ENCODE results near the gene L3MBTL1.

L3MBTL1 gene

GRCh38 chr20:43564993-43565757, 57.7 kb downstream of the L3MBTL1 start:
- no peak overlapping the region for H3K27ac Mint-ChIP-seq
- no peaks in the 10 kb centered on the region for H3K9me3 Mint-ChIP-seq
- no peak overlapping the region for H3K4me3 Mint-ChIP-seq
- no peak for DNase-seq
- TF ChIP-seq CTCF (IDR thresholded peaks at IDR 0.05), result no peak
- H3K36me3 Mint-ChIP-seq (ENCODE audit: low read depth), result no peaks in the 10 kb centered on the region
- peaks cover 13% of the 10 kb centered on the region for H3K27me3 Mint-ChIP-seq (ENCODE audit: low read depth, poor library complexity)
- H3K4me1 Mint-ChIP-seq, result no peaks in the 10 kb centered on the region

- Mint-ChIP-seq H3K4me1 (no peaks in the 10 kb centered on the region), H3K9me3 (no peaks in the 10 kb centered on the region), H3K27ac (no peak overlapping the region), H3K27me3 (ENCODE audit: low read depth, poor library complexity) (peaks cover 13% of the 10 kb centered on the region), H3K36me3 (ENCODE audit: low read depth) (no peaks in the 10 kb centered on the region), H3K4me3 (no peak overlapping the region)
- no peak for DNase-seq
- no peak for TF ChIP-seq CTCF (IDR thresholded peaks at IDR 0.05)
Measured at GRCh38 chr20:43565758-43566104, 58.2 kb downstream of the L3MBTL1 start.

- DNase-seq, result no peak
- Mint-ChIP-seq H3K4me3 (no peak overlapping the region), H3K27me3 (ENCODE audit: low read depth, poor library complexity) (peaks cover 13% of the 10 kb centered on the region), H3K9me3 (no peaks in the 10 kb centered on the region), H3K4me1 (no peaks in the 10 kb centered on the region), H3K27ac (no peak overlapping the region), H3K36me3 (ENCODE audit: low read depth) (no peaks in the 10 kb centered on the region)
- TF ChIP-seq CTCF (IDR thresholded peaks at IDR 0.05), result no peak
Measured at GRCh38 chr20:43567477-43567876, 60.0 kb downstream of the L3MBTL1 start.

DNA sequence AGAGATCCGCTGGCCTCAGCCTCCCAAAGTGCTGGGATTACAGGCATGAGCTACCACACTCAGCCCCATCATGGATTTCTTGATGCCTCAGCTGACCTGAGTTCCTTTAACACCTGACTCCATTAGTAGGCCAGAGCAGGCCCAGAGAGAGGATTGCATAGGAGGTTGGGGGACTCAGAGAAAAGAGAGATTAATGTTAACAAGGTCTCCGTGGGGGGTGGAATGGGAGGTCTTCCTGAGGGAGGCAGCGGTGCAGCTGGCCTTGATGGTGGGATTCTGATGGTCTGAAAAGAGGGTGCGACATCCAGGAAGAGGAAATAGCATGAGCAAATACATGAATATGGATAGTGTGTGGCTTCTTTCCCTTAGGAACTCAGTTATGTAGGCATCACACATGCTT, 61.2 kb downstream of the L3MBTL1 start:
- TF ChIP-seq CTCF (IDR thresholded peaks at IDR 0.05), result no peak
- H3K4me1 Mint-ChIP-seq, result no peaks in the 10 kb centered on the region
- no peaks in the 10 kb centered on the region for H3K9me3 Mint-ChIP-seq
- no peak overlapping the region for H3K4me3 Mint-ChIP-seq
- H3K36me3 Mint-ChIP-seq (ENCODE audit: low read depth), result no peaks in the 10 kb centered on the region
- H3K27ac Mint-ChIP-seq, result no peak overlapping the region
- H3K27me3 Mint-ChIP-seq (ENCODE audit: low read depth, poor library complexity), result peaks cover 9% of the 10 kb centered on the region
- DNase-seq, result no peak

GRCh38 chr20:43569282-43569681, 61.8 kb downstream of the L3MBTL1 start:
- Mint-ChIP-seq H3K27ac (no peak overlapping the region), H3K4me1 (no peaks in the 10 kb centered on the region), H3K9me3 (no peaks in the 10 kb centered on the region)

More at GRCh38 chr20:43569282-43569681, 61.8 kb downstream of the L3MBTL1 start:
- TF ChIP-seq CTCF (IDR thresholded peaks at IDR 0.05), result no peak
- H3K36me3 Mint-ChIP-seq (ENCODE audit: low read depth), result no peaks in the 10 kb centered on the region
- no peak overlapping the region for H3K4me3 Mint-ChIP-seq
- no peak for DNase-seq
- peaks cover 9% of the 10 kb centered on the region for H3K27me3 Mint-ChIP-seq (ENCODE audit: low read depth, poor library complexity)

All from nephron progenitor cell (in vitro differentiated cells).